Endometrial microvascular endothelial cells (primary cell): ENCODE measurements around the gene NENF. TPM values are rescaled to one million over a fixed set of nuclear protein-coding genes. Genes with fewer than 3 reads are reported as not detected.
"Not testable (repeated sequence)": the region's sequence is repeated elsewhere in the genome, so short reads cannot be mapped to it uniquely, and the experiment has no call there.

ENCODE experiments used
- in situ Hi-C: cut with HindIII; loops from 2 replicates; pipeline ENCODE4 v1.10.0; 2017; ENCODE audit warnings: low sequenced_read_pairs, low pct_unique_long_range_greater_than_20kb; ENCODE audit errors: inconsistent ontology term
- total RNA-seq: library from RNA; depleted of rRNA; stranded (reverse); fragments of >200 nt; gene quantifications from one replicate; pipeline ENCODE4 v1.2.3, GENCODE V29; 2015; ENCODE audit errors: inconsistent ontology term

The NENF gene
- total RNA-seq, 1 donor from 2014 or later: 22.1 TPM

DNA sequence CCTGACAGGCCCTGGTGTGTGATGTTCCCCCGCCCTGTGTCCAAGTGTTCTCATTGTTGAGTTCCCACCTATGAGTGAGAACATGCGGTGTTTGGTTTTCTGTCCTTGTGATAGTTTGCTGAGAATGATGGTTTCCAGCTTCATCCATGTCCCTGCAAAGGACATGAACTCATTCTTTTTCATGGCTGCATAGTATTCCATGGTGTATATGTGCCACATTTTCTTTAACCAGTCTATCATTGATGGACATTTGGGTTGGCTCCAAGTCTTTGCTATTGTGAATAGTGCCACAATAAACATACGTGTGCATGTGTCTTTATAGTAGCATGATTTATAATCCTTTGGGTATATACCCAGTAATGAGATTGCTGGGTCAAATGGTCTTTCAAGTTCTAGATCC, 43.1 kb downstream of the NENF start:
- in situ Hi-C loops: not testable (repeated sequence)

DNA sequence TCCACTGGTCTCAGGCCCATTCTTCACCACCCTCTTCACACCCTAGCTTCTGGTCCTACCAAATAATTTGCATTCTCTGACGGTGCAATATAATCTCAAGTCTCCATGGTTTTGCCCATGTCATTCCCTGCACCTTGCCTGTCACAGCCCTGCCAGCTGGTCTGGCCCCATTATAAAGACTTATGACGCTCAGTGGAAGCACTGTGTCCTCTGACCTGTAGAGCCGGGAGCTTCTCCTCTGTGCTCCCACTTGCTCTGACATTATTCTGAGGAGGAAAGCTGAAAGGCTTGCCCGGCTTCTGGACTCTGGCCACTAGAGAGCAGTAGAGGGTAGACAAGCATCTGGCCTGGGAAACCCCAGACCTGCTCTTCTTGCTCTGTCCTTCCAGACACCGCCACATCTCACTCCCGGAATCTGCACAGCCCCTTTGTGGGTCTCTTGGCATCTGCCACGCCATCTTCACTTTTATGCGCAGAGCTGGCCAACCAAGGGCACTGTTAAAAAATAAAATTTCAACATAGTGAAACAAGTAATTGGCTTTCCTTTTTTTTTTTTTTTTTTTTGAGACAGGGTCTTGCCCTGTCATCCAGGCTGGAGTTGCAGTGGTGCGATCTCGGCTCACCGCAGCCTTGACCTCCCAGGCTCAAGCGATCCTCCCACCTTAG, 44.4 kb downstream of the NENF start:
- in situ Hi-C loops: no loop called here

DNA sequence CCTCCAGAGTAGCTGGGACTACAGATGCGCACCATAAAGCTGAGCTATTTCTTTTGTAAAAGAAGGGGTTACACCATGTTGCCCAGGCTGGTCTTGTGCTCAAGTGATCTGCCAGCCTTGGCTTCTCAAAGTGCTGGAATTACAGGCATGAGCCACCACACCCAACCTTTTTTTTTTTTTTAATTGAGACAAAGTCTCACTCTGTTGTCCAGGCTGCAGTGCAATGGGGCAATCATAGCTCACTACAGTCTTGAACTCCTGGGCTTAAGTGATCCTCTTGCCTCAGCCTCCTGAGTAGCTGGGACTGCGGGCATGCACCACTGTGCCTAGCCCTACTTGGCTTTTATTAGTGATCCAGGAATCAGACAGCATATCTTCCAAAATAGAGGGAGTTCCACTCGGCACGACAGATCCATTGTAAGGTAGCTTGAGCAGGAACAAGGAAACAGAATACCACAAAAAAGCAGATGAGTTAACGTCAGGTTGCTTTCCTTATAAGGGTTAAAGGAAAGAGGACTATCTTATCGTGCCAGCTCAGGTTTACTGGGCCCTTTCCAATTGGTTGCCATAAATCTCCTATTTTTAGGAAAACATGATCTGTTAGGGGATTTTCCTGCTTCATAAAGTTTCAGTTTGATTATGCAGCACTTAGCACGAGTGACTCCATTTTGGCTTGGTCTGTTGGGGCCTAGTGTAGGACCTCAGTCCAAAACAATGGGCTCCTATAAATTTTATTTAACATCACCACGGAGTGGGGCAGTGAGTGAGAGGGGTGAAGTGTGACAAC, 45.2 kb downstream of the NENF start:
- in situ Hi-C loops: no loop called here

DNA sequence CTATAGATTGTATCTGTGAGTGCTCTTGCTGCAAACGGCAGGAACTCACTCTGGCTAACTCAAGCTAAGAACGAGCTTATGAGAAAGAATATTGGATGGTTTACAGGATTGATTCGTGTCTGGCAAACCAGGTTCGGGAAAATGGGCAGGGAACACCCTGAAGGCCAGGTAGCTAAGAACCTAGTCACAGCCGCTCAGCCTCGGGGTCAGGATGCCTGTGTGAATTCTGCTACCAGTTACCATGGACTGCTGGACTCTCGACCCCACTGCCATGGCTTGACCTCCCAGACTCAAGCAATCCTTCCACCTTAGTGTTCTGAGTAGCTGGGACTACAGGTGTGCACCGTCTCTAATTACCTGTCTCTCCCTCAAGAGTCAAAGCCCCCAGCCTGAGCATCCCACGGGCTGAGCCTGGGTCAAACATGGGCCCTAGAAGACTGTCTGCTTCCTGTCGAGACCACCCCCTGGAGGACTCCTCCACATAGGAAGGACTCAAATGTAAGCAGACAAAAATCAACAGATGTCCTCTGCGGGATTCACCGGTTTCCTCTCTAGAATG, 45.8 kb downstream of the NENF start:
- in situ Hi-C loops: no loop called here

DNA sequence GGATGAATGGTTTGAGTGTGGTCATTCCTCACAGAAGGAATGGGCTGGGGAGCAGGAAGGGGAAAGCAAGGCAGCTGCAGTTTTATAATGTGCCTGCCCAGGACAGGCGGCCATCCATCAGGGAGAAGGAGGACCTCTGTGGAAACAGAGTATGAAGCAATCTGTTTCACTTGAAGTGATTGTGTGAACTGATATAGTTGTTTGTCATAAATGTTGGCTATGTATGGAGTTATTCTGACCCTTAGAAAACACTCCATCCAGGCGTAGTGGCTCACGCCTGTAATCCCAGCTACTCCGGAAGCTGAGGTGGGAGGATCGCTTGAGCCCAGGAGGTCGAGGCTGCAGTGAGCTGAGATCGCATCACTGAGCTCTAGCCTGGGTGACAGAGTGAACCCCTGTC, 46.5 kb downstream of the NENF start:
- in situ Hi-C loops: no loop called here

DNA sequence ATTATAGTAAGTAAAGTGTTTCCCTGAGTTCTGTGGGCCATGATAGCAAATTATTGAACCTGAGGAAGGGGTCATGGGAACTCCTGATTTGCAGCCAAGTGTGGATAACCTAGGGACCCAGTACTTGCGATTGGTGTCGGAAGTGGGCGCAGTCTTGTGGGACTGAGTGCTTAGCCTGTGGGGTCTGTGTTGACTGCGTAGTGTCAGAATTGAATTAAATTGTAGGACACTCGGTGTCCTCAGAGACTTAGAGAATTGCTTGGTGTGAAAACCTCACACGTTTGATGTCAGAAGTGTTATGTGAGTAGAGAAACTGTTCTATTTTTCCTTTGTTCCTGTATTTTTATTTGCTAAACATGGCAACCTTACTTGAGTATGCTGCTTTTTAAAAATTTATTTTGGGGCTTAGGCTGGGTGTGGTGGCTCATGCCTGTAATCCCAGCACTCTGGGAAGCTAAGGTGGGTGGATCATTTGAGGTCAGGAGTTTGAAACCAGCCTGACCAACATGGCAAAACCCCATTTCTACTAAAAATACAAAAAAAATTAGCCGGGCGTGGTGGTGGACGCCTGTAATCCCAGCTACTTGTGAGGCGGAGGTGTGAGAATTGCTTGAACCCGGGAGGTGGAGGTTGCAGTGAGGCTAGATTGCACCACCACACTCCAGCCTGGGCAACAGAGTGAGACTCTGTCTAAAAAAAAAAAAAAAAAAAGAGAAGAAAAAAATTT, 48.2 kb downstream of the NENF start:
- in situ Hi-C loops: not testable (repeated sequence)

DNA sequence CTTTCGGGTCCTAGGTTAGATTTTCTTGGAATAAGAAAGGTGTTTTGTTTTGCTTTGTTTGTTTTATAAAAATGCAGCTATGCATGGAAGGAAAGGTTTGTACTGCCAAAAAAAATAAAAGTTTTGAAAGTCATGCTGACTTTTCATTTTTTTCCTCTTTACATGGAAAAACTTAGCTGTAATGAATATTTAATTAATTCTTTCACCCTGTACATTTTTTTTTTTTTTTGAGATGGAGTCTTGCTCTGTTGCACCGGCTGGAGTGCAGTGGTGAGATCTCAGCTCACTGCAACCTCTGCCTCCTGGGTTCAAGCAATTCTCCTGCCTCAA, 48.7 kb downstream of the NENF start:
- in situ Hi-C loops: no loop called here

DNA sequence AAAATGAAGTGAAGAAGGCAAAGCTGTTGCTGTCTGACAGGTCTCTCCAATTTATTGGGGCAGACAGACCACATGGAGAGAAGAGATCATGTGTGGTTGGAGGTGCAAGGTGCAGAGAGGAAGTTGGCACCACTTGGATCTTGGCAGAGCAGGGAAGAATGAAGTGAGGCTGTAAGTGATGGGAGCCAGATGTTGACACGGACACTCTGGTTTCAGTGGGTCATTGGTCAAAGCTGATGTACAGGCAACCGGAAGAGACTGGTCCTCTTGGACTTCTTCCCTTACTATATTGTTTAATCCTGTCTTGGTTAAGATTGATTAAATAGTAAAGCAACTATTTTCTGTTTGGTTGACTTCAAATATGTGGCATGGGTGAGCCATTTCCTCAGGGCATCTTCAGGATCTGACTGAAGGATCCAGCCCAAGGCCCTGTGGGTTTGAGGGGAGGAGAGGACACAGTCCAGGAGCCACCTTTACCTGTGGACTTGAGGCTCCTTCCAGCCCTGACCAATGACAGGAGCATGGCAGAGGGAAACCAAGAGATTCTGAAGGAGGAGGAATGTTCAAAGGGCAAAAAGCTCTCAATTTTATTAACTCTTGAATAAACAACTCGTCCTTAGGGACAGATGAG, 49.4 kb downstream of the NENF start:
- in situ Hi-C loops: no loop called here

DNA sequence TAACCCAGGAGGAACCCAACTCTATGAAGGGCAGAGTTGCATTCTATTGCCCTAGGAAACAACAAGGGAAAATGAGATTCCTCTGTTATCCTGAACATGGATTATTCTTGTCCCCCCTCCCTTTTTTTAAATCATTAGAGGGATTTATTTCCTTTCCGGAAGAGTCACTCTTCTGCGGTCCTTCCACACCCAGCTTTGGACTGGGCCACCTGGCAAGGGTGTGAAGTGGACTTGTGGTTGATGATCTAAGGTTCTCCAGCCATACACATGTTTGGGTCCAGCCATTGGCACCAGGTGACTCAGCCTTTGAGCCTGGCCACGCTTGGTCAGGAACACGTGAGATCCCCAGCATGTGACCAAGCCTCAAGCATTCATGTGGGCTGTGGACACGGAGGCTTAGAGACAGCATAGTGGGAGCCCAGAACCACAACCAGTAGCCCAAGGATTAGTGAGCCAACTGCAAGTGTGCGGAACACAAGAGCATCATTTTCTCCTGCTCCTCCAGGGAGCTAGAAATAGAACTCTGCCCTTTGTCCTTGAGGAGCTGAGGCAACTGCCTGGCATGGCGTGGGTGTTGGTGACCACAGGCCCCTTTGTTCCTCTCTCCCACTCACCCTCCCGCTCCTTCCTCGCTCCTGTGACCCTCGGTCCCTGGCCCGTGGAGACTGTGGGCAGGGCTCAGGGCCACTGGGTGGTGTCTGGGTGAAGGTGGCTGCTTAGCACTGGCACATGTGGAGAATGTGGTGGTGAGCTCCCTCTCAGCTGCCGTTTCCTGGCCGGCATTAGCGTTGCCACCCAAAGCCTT, 50.1 kb downstream of the NENF start:
- in situ Hi-C loops: no loop called here

DNA sequence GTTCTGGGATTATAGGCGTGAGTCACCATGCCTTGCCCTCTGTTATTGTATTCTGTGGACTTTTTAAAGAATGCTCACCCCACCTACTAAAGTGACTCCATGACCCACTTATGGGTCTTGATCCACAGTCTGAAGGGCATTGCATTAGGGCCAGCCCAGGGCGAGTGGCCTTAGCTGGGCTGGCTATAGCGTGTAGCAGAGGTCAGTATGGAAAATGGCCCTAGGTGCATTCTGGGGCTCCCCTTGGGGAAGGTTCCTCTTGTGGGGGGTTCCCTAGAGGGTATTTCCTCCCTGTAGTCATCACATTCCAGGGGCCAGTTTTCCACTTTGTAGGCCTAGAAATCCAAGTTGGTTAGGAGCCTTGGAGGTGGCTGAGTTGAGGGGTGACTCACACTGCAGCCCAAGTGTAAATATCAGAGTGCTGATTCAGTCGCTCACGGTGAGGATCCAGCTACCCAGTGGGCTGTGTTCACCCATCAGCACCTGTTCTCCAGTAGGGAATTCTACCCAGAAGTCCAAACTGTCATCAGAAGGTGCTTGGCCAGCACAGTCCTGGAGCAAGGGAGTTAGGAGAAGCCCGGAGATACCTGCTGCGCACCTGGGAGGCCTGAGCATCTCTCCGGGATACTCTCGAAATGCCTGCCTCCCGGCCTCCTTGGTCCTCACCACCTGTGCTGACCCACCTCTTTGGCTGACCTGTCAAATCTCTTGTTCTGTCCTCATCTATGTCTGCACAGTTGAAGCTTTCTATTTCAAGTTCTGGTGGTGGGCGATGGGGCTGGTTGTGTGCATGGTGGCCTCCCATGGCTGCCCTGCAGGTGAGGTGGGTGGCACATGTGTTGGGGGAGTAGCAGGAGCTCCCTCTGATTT, 52.2 kb downstream of the NENF start:
- in situ Hi-C loops: no loop called here

DNA sequence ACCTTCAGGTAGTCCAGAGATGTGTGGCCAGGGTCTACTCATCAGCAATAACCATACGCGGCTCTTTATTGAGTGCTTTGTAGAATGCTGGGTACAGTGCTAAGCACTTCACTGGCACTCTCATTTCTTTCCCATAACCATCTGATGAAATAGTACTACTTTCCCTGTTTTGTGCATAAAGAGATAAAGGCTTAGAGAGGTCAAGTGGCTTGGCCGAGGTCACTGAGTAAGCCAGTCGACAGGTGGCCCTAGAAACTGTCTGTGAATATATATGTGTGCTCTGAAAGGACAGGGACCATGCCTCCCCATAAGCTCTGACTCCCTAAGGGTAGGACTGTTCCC, 52.8 kb downstream of the NENF start:
- in situ Hi-C loops: no loop called here

DNA sequence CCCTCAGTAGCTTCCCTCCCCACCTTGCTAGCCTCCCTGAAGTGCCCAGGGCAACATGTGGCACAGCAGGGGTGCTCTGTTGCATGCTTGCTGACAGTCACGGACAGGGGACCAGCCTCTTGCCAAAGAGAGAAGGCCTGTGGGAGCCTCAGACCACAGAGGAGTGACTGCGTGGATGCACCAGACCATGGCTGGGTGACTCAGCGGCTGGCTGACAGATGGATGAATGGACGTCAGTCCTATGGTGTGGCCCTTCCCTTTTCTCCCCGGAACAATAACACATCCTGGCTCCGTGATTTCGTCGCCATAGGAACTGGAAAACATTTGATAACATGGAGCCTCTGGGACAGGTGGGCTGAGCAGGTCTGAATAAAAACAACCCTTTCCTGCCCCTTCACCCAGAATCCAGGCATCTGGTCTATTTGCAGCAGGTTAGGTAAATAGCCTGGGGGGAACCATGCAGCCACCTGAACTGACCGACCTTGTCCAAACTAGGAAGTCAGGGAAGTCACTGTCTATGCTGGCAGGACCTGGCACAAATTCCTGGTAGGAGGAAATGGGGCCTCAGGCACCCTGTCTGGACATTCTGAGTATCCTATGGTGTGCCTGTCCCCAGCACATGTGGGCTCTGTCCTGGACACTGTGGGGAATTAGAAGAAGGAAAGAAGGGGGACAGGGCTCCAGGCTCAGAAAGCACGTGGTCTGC, 53.3 kb downstream of the NENF start:
- in situ Hi-C loops: no loop called here

DNA sequence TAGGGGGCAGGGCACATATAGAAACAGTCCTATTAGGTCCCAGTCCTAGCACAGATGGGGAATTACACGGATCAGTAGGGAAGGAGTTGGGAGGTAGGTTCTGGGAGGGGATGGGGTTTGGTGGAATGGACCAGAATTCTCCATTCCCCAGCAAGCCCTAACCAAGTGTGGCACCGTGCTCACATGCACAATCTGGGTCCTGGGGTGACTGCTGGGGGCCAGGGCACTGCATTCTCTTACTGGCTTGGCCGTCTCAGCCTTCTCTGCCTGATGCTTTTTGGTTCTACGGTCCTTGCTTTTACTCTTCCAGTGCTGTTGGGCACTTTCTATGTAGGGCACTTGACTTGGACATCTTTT, 53.9 kb downstream of the NENF start:
- in situ Hi-C loops: no loop called here

DNA sequence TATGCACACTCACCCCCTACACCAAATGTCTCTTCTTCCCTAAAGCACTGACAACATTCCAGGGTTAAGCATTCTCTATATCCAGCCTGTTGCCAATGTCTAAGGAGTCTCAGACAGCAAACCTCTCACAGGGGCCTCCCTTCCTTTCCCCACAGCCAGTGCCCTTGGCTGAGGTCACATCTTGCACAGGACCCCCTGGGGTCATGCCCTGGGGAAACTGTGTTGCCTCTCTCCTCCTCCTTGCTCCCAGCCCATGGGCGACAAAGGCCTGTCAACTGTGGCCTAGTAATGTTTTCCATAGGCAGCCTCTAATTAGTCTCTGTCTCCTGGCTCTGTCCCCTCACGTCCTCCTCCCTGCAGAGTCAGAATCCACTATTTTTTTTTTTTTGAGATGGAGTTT, 54.6 kb downstream of the NENF start:
- in situ Hi-C loops: no loop called here

DNA sequence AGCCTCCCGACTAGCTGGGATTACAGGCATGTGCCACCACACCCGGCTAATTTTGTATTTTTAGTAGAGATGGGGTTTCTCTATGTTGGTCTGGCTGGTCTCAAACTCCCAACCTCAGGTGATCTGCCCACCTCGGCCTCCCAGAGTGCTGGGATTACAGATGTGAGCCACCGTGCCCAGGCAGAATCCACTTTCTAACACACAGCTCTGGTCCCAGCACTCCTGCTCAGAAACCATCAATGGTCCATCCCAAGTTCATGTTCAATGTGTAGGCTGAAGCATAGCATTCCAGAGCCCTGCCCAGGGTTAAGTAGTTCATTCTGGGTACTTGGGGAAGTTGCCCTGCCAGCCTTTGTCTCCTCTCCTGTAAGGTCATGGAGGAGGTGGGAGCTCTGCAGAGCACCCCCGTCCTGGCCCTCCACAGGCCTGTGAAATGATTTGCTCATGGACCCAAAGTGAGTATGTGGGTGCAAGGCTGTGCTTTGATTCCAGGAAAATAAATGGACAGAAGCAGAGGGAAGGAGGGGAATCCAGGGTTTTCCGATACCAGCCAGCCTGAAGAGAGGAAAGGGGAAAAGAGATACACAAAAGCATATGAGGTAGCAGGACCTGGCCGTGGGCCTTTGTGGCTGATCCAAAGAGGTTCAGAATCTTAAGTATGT, 55.2 kb downstream of the NENF start:
- in situ Hi-C loops: no loop called here

DNA sequence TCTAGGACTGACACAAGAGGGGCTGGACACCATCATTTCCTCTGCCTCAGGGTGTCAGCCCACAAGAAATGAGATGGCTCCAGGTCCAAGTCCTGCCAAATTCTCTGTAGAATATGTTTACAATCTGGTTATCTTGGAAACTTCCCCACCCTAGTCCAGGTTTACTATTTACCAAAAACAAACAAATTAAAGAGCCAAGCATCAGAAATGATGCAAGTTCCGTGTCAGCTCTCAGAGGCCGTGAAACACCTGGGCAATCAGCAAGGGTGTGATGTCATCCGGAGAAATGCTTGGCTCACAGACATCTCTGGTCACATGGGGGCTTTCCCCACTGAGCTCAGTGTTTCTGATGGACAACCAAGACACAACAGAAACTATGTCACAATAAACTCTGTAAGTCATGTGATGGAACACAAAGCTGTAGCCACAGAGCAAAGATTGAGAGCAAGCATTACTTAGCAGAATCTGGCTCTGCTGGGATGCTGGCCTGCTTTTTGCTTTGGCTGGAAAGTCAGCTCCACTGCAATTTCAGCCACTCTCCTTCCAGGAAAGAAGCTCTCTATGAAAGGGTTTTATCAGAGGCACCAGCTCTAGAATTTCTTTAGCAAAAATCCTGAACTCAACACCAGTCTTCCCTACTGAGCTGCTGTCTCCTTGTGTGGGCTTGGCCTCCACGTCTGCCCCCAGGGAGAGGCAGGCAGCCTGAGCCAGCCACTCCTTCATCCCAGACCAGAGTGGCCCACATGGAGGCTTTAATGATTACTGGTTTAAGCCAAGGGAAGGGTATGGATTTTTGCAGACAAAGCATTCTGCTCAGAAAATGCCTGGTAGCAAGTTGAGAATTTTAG, 55.9 kb downstream of the NENF start:
- in situ Hi-C loops: no loop called here
